OCI-LY7 (cell line): ENCODE data around the gene IKBIP.

Experiments
- EZH2phosphoT487 ChIP-seq: fragments of 200-600 bp; sonication (generic); IDR thresholded peaks from 2 replicates; pipeline ENCODE4 v1.6.1; 2018; ENCODE audit warnings: low read depth, borderline replicate concordance, mild to moderate bottlenecking, mixed run types, antibody characterized with exemption, low read length, moderate library complexity, mixed read lengths
- TF ChIP-seq, protein P1 (sequence below): fragments of 200-600 bp; sonication (generic); conservative IDR thresholded peaks from 2 replicates; pipeline ENCODE4 v1.5.1; 2014; ENCODE audit warnings: mild to moderate bottlenecking, antibody characterized with exemption, low read length, moderate library complexity, mixed read lengths

DNA sequence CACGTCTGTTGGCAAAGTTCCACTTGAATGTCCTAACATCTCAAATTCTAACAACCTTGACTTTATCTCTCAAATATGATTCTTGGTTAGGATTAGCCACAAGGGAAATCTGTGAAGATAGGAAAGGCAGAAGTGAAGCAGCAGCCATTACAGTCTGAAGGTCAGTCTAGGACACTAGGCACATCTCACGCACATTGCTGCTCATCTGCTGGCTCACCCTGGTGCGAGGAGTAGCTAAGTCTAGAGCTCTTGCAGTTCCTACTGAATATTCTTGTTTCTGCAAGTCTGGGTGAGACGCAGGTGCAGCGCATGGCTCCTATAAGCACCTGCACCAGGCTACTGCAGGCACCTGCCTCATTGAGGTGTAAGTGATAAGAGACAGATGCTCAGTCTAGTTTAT is 57.5 kb downstream of the IKBIP start:
- TF ChIP-seq EZH2phosphoT487, result no peak
- TF ChIP-seq, protein P1, sequence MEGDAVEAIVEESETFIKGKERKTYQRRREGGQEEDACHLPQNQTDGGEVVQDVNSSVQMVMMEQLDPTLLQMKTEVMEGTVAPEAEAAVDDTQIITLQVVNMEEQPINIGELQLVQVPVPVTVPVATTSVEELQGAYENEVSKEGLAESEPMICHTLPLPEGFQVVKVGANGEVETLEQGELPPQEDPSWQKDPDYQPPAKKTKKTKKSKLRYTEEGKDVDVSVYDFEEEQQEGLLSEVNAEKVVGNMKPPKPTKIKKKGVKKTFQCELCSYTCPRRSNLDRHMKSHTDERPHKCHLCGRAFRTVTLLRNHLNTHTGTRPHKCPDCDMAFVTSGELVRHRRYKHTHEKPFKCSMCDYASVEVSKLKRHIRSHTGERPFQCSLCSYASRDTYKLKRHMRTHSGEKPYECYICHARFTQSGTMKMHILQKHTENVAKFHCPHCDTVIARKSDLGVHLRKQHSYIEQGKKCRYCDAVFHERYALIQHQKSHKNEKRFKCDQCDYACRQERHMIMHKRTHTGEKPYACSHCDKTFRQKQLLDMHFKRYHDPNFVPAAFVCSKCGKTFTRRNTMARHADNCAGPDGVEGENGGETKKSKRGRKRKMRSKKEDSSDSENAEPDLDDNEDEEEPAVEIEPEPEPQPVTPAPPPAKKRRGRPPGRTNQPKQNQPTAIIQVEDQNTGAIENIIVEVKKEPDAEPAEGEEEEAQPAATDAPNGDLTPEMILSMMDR, result no peak
